Measurements from ENCODE around the gene SEC23IP. TPM values are rescaled to one million over a fixed set of nuclear protein-coding genes. Genes with fewer than 3 reads are reported as not detected.
A peak's percentile ranks its signal among the peaks of the same experiment; 100 is the strongest.

Gene SEC23IP
- total RNA-seq, 1 experiment from 2014 or later, result 16.1 TPM

GRCh38 chr10:119940487-119940886, 48.0 kb downstream of the SEC23IP start:
- no peak for DNase-seq (ENCODE audit: low read depth)

- DNase-seq (ENCODE audit: low read depth), result no peak
These were observed 50.4 kb downstream of the SEC23IP start for GRCh38 chr10:119942973-119943372.

GRCh38 chr10:119945805-119946204, 53.3 kb downstream of the SEC23IP start:
- DNase-seq (ENCODE audit: low read depth), result no peak

GRCh38 chr10:119947300-119947699, 54.8 kb downstream of the SEC23IP start:
- no peak for DNase-seq (ENCODE audit: low read depth)

GRCh38 chr10:119957451-119957850, 64.9 kb downstream of the SEC23IP start:
- no peak for DNase-seq (ENCODE audit: low read depth)

- no peak for DNase-seq (ENCODE audit: low read depth)
These were observed 70.3 kb downstream of the SEC23IP start for GRCh38 chr10:119962837-119963236.

GRCh38 chr10:119967066-119967465, 74.5 kb downstream of the SEC23IP start:
- no peak for DNase-seq (ENCODE audit: low read depth)

GRCh38 chr10:119969609-119970008, 77.1 kb downstream of the SEC23IP start:
- DNase-seq (ENCODE audit: low read depth), result no peak

GRCh38 chr10:119970107-119970506, 77.6 kb downstream of the SEC23IP start:
- DNase-seq (ENCODE audit: low read depth), result no peak

- DNase-seq (ENCODE audit: low read depth), result no peak
These were observed 78.4 kb downstream of the SEC23IP start for GRCh38 chr10:119970963-119971362.

GRCh38 chr10:119973281-119973680, 80.8 kb downstream of the SEC23IP start:
- DNase-seq (ENCODE audit: low read depth), result peak; percentile 34

GRCh38 chr10:119976421-119976820, 83.9 kb downstream of the SEC23IP start:
- no peak for DNase-seq (ENCODE audit: low read depth)

GRCh38 chr10:119980956-119981750, 88.6 kb downstream of the SEC23IP start:
- no peak for DNase-seq (ENCODE audit: low read depth)

GRCh38 chr10:119981826-119982225, 89.3 kb downstream of the SEC23IP start:
- no peak for DNase-seq (ENCODE audit: low read depth)

- DNase-seq (ENCODE audit: low read depth), result no peak
These were observed 95.8 kb downstream of the SEC23IP start for GRCh38 chr10:119988333-119988732.

GRCh38 chr10:119989966-119990365, 97.4 kb downstream of the SEC23IP start:
- DNase-seq (ENCODE audit: low read depth), result no peak

GRCh38 chr10:119991066-119991465, 98.5 kb downstream of the SEC23IP start:
- no peak for DNase-seq (ENCODE audit: low read depth)

- no peak for DNase-seq (ENCODE audit: low read depth)
These were observed 99.3 kb downstream of the SEC23IP start for GRCh38 chr10:119991816-119992215.

Other genes with a start within 250 kb of the SEC23IP start
- 13.9 and 15.2 TPM in 2 replicates for gene BAG3, start 241.3 kb upstream of the SEC23IP start, total RNA-seq (2014; rRNA removed; shearing (Covaris generic))
- gene INPP5F, start 166.7 kb upstream of the SEC23IP start, total RNA-seq (2014; rRNA removed; shearing (Covaris generic)), result 13.1 and 13.2 TPM in 2 replicates
- gene MCMBP, start 19.9 kb upstream of the SEC23IP start, total RNA-seq (2014; rRNA removed; shearing (Covaris generic)), result 60.6 and 62.8 TPM in 2 replicates

Measured in RPMI7951 (cell line).